Activated T-cell treated with anti-CD3 and anti-CD28 coated beads, Interleukin-2, amount 50 U/mL, for 1 hour (primary cell): ENCODE data around the gene CEACAM19.
"Not testable (repeated sequence)": the region's sequence is repeated elsewhere in the genome, so short reads cannot be mapped to it uniquely, and the experiment has no call there.

Experiments used
- DNase-seq: peaks from one replicate; pipeline ENCODE4 v3.0.0-alpha.2; 2020

CEACAM19 gene

GRCh38 chr19:44677019-44677811 lies 5.9 kb downstream of the CEACAM19 start:
- DNase-seq, result no peak

GRCh38 chr19:44680536-44680935 lies 9.3 kb downstream of the CEACAM19 start:
- no peak for DNase-seq

GRCh38 chr19:44681992-44682790 lies 10.9 kb downstream of the CEACAM19 start:
- DNase-seq, result no peak

GRCh38 chr19:44682807-44683206 lies 11.5 kb downstream of the CEACAM19 start:
- no peak for DNase-seq

- DNase-seq, result no peak
Measured at GRCh38 chr19:44683434-44684210, 12.3 kb downstream of the CEACAM19 start.

- DNase-seq, result not testable (repeated sequence)
Measured at GRCh38 chr19:44684396-44684795, 13.1 kb downstream of the CEACAM19 start.

- DNase-seq, result no peak
Measured at GRCh38 chr19:44684892-44685863, 13.9 kb downstream of the CEACAM19 start.

GRCh38 chr19:44685877-44686276 lies 14.6 kb downstream of the CEACAM19 start:
- DNase-seq, result no peak

- no peak for DNase-seq
Measured at GRCh38 chr19:44686896-44687295, 15.6 kb downstream of the CEACAM19 start.

GRCh38 chr19:44687888-44688287 lies 16.6 kb downstream of the CEACAM19 start:
- no peak for DNase-seq

GRCh38 chr19:44689290-44690130 lies 18.2 kb downstream of the CEACAM19 start:
- DNase-seq, result peak; percentile 79

- DNase-seq, result no peak
Measured at GRCh38 chr19:44690131-44690440, 18.8 kb downstream of the CEACAM19 start.

GRCh38 chr19:44692379-44692721 lies 21.1 kb downstream of the CEACAM19 start:
- DNase-seq, result no peak

- no peak for DNase-seq
Measured at GRCh38 chr19:44694184-44694579, 22.9 kb downstream of the CEACAM19 start.

- no peak for DNase-seq
Measured at GRCh38 chr19:44696939-44697669, 25.8 kb downstream of the CEACAM19 start.

GRCh38 chr19:44697670-44698034 lies 26.4 kb downstream of the CEACAM19 start:
- no peak for DNase-seq

GRCh38 chr19:44698492-44699201 lies 27.4 kb downstream of the CEACAM19 start, which contains the start of gene CEACAM16:
Gene CEACAM16, plus strand, starts transcription at chr19:44699151. Its CDS starts 2,306 bp downstream, at chr19:44701457.
- no peak for DNase-seq

- DNase-seq, result no peak
Measured at GRCh38 chr19:44700547-44700946, 29.3 kb downstream of the CEACAM19 start.

GRCh38 chr19:44701228-44701627 lies 29.9 kb downstream of the CEACAM19 start:
- DNase-seq, result no peak
